MM.1S (cell line): ENCODE measurements around the gene BUD31.

Experiments
- DNase-seq: peaks from one replicate; pipeline ENCODE4 v3.0.0-alpha.2; 2015
- H2AFZ ChIP-seq: fragments of 300-600 bp; sonication (generic); 2 replicates; pipeline ENCODE4 v1.6.0; 2016; ENCODE audit warnings: antibody characterized with exemption, low read length
- H3F3A ChIP-seq: fragments of 300-600 bp; sonication (generic); 2 replicates; pipeline ENCODE4 v1.6.1; 2016; ENCODE audit warnings: mild to moderate bottlenecking, antibody characterized with exemption, low read length, moderate library complexity, mixed read lengths; ENCODE audit not compliant: insufficient read depth
- H3K27ac ChIP-seq: fragments of 300-600 bp; sonication (generic); 2 replicates; pipeline ENCODE4 v1.5.1; 2016; ENCODE audit warnings: mild to moderate bottlenecking, low read length
- H3K27me3 ChIP-seq: fragments of 300-600 bp; sonication (generic); replicated peaks from 2 replicates; pipeline ENCODE4 v1.6.0; 2016; ENCODE audit warnings: low read length; ENCODE audit not compliant: insufficient read depth
- H3K36me3 ChIP-seq: fragments of 300-600 bp; sonication (generic); replicated peaks from 2 replicates; pipeline ENCODE4 v1.6.1; 2016; ENCODE audit warnings: mild to moderate bottlenecking, low read length, mixed read lengths; ENCODE audit not compliant: insufficient read depth
- H3K4me1 ChIP-seq: fragments of 300-600 bp; sonication (generic); 2 replicates; pipeline ENCODE4 v1.6.1; 2016; ENCODE audit warnings: low read length, mixed read lengths
- H3K4me2 ChIP-seq: fragments of 300-600 bp; sonication (generic); 2 replicates; pipeline ENCODE4 v1.6.0; 2016; ENCODE audit warnings: low read depth, low read length
- H3K4me3 ChIP-seq: fragments of 300-600 bp; sonication (generic); 2 replicates; pipeline ENCODE4 v1.5.1; 2016; ENCODE audit warnings: low read length, mixed read lengths
- H3K79me2 ChIP-seq: fragments of 300-600 bp; sonication (generic); 2 replicates; pipeline ENCODE4 v1.6.1; 2016; ENCODE audit warnings: mixed run types, low read length, mixed read lengths
- H3K9ac ChIP-seq: fragments of 300-600 bp; sonication (generic); 2 replicates; pipeline ENCODE4 v1.6.1; 2016; ENCODE audit warnings: low read length, mixed read lengths
- H3K9me2 ChIP-seq: fragments of 300-600 bp; sonication (generic); replicated peaks from 2 replicates; pipeline ENCODE4 v1.6.1; 2016; ENCODE audit warnings: mild to moderate bottlenecking, low read length, mixed read lengths; ENCODE audit not compliant: insufficient read depth
- H3K9me3 ChIP-seq: fragments of 300-600 bp; sonication (generic); replicated peaks from 2 replicates; pipeline ENCODE4 v1.6.1; 2016; ENCODE audit warnings: mild to moderate bottlenecking, low read length, mixed read lengths; ENCODE audit not compliant: insufficient read depth
- H4K20me1 ChIP-seq: fragments of 300-600 bp; sonication (generic); 2 replicates; pipeline ENCODE4 v1.6.1; 2016; ENCODE audit warnings: mild to moderate bottlenecking, low read length, moderate library complexity, mixed read lengths; ENCODE audit not compliant: insufficient read depth
- CTCF ChIP-seq: fragments of 300-600 bp; sonication (generic); IDR thresholded peaks from 2 replicates; pipeline ENCODE4 v1.5.1; 2016; ENCODE audit warnings: antibody characterized with exemption, low read length, mixed read lengths
- EZH2 ChIP-seq: fragments of 300-600 bp; sonication (generic); optimal IDR thresholded peaks from 2 replicates; pipeline ENCODE3; 2017; ENCODE audit warnings: low read depth, mild to moderate bottlenecking, antibody characterized with exemption, low read length, mixed read lengths
- EZH2phosphoT487 ChIP-seq: fragments of 300-600 bp; sonication (generic); IDR thresholded peaks from 2 replicates; pipeline ENCODE4 v1.6.1; 2018; ENCODE audit warnings: antibody characterized with exemption, low read length

Gene BUD31

GRCh38 chr7:99372275-99373090 lies 36.3 kb upstream of the BUD31 start:
- TF ChIP-seq EZH2phosphoT487, result no peak
- no peak for TF ChIP-seq CTCF
- TF ChIP-seq EZH2, result no peak
- Histone ChIP-seq H3K9me3 (no peaks in the 10 kb centered on the region), H3K27ac (no peak overlapping the region), H3K4me1 (no peaks in the 10 kb centered on the region), H3K36me3 (no peaks in the 10 kb centered on the region), H3K79me2 (peaks cover 30% of the 10 kb centered on the region), H3K9me2 (no peaks in the 10 kb centered on the region), H3F3A (peaks cover 4% of the 10 kb centered on the region; the same call in 1 of the 2 replicates), H4K20me1 (no peaks in the 10 kb centered on the region), H3K4me3 (no peak overlapping the region), H3K9ac (no peak overlapping the region), H3K4me2 (no peak overlapping the region), H3K27me3 (no peaks in the 10 kb centered on the region), H2AFZ (no peak overlapping the region)
- DNase-seq, result no peak

GRCh38 chr7:99373091-99374066 lies 35.4 kb upstream of the BUD31 start:
- TF ChIP-seq EZH2 (no peak), CTCF (no peak), EZH2phosphoT487 (no peak)
- no peaks in the 10 kb centered on the region for H3K9me2 ChIP-seq
- no peaks in the 10 kb centered on the region; the same call in 1 of the 2 replicates for H3K36me3 ChIP-seq
- no peaks in the 10 kb centered on the region for H4K20me1 ChIP-seq
- peak overlapping the region; percentile 93 for H3K4me3 ChIP-seq
- no peaks in the 10 kb centered on the region; the same call in 1 of the 2 replicates for H3K4me1 ChIP-seq
- H3K9ac ChIP-seq, result peak overlapping the region; percentile 68; the same call in 1 of the 2 replicates
- no peaks in the 10 kb centered on the region for H3K27me3 ChIP-seq
- H2AFZ ChIP-seq, result peak overlapping the region; percentile 99; the same call in 1 of the 2 replicates
- H3K27ac ChIP-seq, result no peak overlapping the region
- peaks cover 12% of the 10 kb centered on the region for H3F3A ChIP-seq
- H3K9me3 ChIP-seq, result no peaks in the 10 kb centered on the region
- no peak for DNase-seq
- peaks cover 37% of the 10 kb centered on the region for H3K79me2 ChIP-seq
- H3K4me2 ChIP-seq, result peak overlapping the region; percentile 89

GRCh38 chr7:99374111-99375064 lies 34.4 kb upstream of the BUD31 start, which contains the start of gene ARPC1B:
TSS of gene ARPC1B (plus strand) at chr7:99374730. CDS start at chr7:99385715, 10,985 bp downstream.
- peaks cover 37% of the 10 kb centered on the region for H3K79me2 ChIP-seq
- no peaks in the 10 kb centered on the region for H4K20me1 ChIP-seq
- no peaks in the 10 kb centered on the region for H3K9me3 ChIP-seq
- TF ChIP-seq CTCF, result no peak
- no peak for TF ChIP-seq EZH2
- no peak for TF ChIP-seq EZH2phosphoT487
- peaks cover 5% of the 10 kb centered on the region for H3K4me1 ChIP-seq
- peak within 1 kb of the TSS; percentile 93 for H3K4me3 ChIP-seq
- peak within 1 kb of the TSS; percentile 68; the same call in 1 of the 2 replicates for H3K9ac ChIP-seq
- H3F3A ChIP-seq, result peaks cover 20% of the 10 kb centered on the region
- peak within 1 kb of the TSS; percentile 99 for H2AFZ ChIP-seq
- no peaks in the 10 kb centered on the region for H3K27me3 ChIP-seq
- peak within 1 kb of the TSS; percentile 39; the same call in 1 of the 2 replicates for H3K27ac ChIP-seq
- DNase-seq, result peak; percentile 89
- H3K36me3 ChIP-seq, result no peaks in the 10 kb centered on the region; the same call in 1 of the 2 replicates
- H3K4me2 ChIP-seq, result peak within 1 kb of the TSS; percentile 89
- H3K9me2 ChIP-seq, result no peaks in the 10 kb centered on the region
